Activated T-helper 2 cell treated with anti-CD3 and anti-CD28 coated beads, Interferon-gamma antibody, Interleukin-2, Interleukin-4, amounts not matched to agents 10 μg/mL and 5 μg/mL and 100 μg/mL, durations not matched to agents 14 hours and 24 hours and 36 hours (primary cell): Measurements from ENCODE around the gene EIF3C. TPM values are rescaled to one million over a fixed set of nuclear protein-coding genes. Genes with fewer than 3 reads are reported as not detected.
A peak's percentile ranks its signal among the peaks of the same experiment; 100 is the strongest.
"Not testable (repeated sequence)": the region's sequence is repeated elsewhere in the genome, so short reads cannot be mapped to it uniquely, and the experiment has no call there.

ENCODE experiments used
- DNase-seq: peaks from one replicate; pipeline ENCODE4 v3.0.0; 2021; ENCODE audit warnings: low spot score
- H3K27ac Mint-ChIP-seq: one replicate; pipeline ENCODE4 v1.8.0; 2021; ENCODE audit warnings: mixed read lengths
- H3K27me3 Mint-ChIP-seq: one replicate; pipeline ENCODE4 v1.8.0; 2021; ENCODE audit warnings: low read depth, mixed read lengths
- H3K36me3 Mint-ChIP-seq: one replicate; pipeline ENCODE4 v1.8.0; 2021; ENCODE audit warnings: low read depth, mixed read lengths
- H3K4me1 Mint-ChIP-seq: one replicate; pipeline ENCODE4 v1.8.0; 2021; ENCODE audit warnings: low read depth, mixed read lengths
- H3K4me3 Mint-ChIP-seq: one replicate; pipeline ENCODE4 v1.8.0; 2021; ENCODE audit warnings: low read depth, mild to moderate bottlenecking, moderate library complexity, mixed read lengths
- H3K9me3 Mint-ChIP-seq: one replicate; pipeline ENCODE4 v1.8.0; 2021; ENCODE audit warnings: mixed read lengths
- intact Hi-C: fragments of 100-400 bp; cut with micrococcal nuclease; formaldehyde crosslinking; loops from one replicate; pipeline ENCODE4 v1.15.1; 2023
- total RNA-seq: library from RNA; stranded (reverse); gene quantifications from 2 replicates; pipeline ENCODE4 v1.2.3, GENCODE V29; 2022

The EIF3C gene
- total RNA-seq, 1 donor from 2014 or later: 1,059 TPM

GRCh38 chr16:28722852-28723650 lies 11.8 kb downstream of the EIF3C start:
- H3K27ac Mint-ChIP-seq, H3K4me3 Mint-ChIP-seq, intact Hi-C loops, H3K9me3 Mint-ChIP-seq, H3K4me1 Mint-ChIP-seq, DNase-seq, H3K27me3 Mint-ChIP-seq, H3K36me3 Mint-ChIP-seq: not testable (repeated sequence)

DNA sequence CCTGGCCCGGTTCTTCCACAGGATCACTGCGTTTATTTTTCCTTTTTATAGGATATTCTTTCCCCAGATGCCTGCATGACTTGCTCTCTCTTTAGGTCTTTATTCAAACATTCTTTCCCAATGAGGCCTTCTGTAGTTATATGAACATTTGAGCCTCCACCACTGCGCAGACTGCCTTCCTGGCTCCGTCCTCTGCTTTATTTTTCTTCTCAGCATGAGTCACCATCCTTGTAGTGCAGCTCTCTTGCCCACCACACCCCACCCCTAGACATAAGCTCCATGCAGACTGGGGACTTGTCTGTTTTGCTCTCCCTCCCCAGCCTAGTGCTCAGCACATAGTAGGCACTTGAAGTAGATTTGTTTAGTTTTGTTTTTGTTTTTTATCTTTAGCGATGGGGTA lies 20.0 kb downstream of the EIF3C start:
- not testable (repeated sequence) for H3K4me1 Mint-ChIP-seq, H3K27ac Mint-ChIP-seq, DNase-seq

DNA sequence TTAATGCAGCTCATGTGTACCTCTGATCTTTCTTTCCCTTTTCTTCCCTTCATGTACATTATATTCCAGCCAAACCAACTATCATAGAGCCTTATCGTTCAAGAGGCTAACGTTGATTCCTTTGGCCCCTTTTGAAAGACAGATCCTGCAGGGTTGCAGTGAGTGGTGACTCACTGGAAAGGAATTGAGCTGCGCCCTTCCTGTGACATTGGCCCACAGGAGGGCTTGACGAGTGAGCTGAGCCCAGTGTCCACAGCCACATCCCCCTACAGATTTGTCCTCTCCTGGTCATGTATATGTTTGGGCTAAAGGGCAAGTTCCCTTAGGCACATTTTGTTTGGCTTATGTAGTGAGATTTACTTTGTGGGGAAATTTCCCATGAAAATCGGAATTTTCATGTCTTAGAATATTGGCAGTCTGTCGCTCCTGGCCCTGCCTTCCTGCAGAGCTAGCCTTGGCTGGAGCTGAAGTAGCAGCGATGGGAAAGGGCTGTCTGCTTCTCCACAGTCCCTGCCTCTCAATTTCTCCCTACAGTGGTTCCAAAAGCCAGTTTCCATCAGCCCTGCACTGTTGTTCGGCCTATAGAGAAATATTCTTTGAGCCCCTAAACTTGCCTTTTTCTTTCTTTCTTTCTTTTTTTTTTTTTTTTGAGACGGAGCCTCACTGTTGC lies 21.3 kb downstream of the EIF3C start:
- H3K27ac Mint-ChIP-seq, H3K36me3 Mint-ChIP-seq, H3K27me3 Mint-ChIP-seq, H3K9me3 Mint-ChIP-seq, H3K4me3 Mint-ChIP-seq, DNase-seq, intact Hi-C loops, H3K4me1 Mint-ChIP-seq: not testable (repeated sequence)

More for the DNA sequence above, 20.0 kb downstream of the EIF3C start:
- intact Hi-C loops, H3K27me3 Mint-ChIP-seq, H3K4me3 Mint-ChIP-seq, H3K36me3 Mint-ChIP-seq, H3K9me3 Mint-ChIP-seq: not testable (repeated sequence)

DNA sequence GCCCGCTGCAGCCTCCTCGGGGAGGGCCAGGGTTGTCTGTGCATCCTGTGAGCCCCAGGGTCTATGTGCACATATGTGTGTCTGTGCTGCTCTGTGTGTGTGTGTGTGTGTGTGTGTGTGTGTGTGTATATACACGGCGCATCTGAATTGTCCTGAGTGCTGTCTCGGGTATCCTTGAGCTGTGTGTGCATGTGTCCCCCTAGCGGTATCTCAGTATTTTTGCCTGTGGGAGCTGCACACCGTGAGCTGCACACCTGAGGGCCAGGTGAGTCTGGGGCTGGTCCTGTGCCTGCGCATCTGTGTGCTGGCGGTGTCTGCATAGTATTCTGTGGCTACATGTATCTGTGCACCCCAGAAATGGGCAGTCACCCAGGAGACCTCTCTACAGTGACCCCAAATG lies 28.5 kb downstream of the EIF3C start:
- H3K27ac Mint-ChIP-seq, H3K9me3 Mint-ChIP-seq, H3K27me3 Mint-ChIP-seq, intact Hi-C loops, H3K4me1 Mint-ChIP-seq, H3K36me3 Mint-ChIP-seq, DNase-seq, H3K4me3 Mint-ChIP-seq: not testable (repeated sequence)

- H3K4me3 Mint-ChIP-seq, intact Hi-C loops, H3K4me1 Mint-ChIP-seq, DNase-seq, H3K36me3 Mint-ChIP-seq, H3K27ac Mint-ChIP-seq, H3K9me3 Mint-ChIP-seq, H3K27me3 Mint-ChIP-seq: not testable (repeated sequence)
These were observed 29.4 kb downstream of the EIF3C start for GRCh38 chr16:28740631-28741030.

DNA sequence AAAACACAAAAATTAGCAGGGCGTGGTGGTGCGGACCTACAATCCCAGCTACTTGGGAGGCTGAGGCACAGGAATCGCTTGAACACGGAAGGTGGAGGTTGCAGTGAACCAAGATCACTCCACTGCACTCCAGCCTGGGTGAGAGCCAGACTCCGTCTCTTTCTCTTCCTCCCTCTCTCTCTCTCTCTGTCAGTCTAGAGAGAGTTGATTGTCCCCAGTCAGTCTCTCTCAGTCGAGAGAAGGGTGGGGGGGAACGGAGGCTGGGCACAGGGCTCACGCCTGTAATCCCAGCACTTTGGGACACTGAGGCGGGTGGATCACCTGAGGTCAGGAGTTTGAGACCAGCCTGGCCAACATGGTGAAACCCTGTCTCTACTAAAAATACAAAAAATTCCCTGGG lies 30.0 kb downstream of the EIF3C start:
- H3K36me3 Mint-ChIP-seq, H3K4me3 Mint-ChIP-seq, H3K27me3 Mint-ChIP-seq, DNase-seq, H3K4me1 Mint-ChIP-seq, H3K27ac Mint-ChIP-seq, H3K9me3 Mint-ChIP-seq, intact Hi-C loops: not testable (repeated sequence)

DNA sequence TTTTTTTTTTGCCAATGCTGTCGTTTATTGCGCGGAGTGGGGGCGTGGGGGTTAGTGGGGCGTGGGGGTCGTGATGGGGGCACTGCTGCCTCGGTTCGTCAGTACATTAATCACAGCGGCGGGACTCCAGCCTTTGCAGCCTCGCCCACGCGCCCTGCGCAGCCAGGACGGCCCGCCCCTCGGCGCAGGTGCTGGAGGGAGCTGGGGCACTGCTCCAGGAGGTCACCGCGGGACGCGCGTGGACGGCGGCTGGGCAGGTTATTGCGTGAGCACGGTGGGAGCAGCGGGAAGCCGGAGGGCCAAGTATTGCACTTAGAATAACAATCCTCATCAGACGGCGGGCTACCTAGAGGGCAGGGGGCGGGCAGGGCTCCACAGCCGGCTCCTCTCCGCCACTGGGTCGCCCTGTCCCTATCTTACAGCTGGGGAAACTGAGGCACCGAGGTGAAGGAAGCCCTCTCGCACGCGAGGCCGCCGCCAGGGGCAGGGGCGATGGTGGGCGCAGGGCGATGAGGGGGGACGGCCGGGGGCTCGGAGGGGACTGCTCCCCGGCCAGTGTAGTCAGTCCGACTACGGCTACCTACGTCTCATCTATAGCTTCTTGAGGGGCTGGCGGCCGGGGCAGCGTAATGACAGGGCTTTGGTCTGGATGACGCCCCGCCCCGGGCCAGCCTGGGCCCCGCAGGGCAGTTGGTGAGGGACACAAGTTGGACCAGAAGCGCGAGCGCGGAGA lies 35.5 kb downstream of the EIF3C start:
- H3K27me3 Mint-ChIP-seq, intact Hi-C loops, H3K4me1 Mint-ChIP-seq, H3K4me3 Mint-ChIP-seq, H3K36me3 Mint-ChIP-seq, DNase-seq, H3K27ac Mint-ChIP-seq, H3K9me3 Mint-ChIP-seq: not testable (repeated sequence)

- peak; percentile 64 for DNase-seq
- H3K9me3 Mint-ChIP-seq, H3K27me3 Mint-ChIP-seq, H3K36me3 Mint-ChIP-seq, H3K27ac Mint-ChIP-seq, H3K4me1 Mint-ChIP-seq, intact Hi-C loops: not testable (repeated sequence)
- H3K4me3 Mint-ChIP-seq: peak overlapping the region; percentile 45
These were observed 38.8 kb downstream of the EIF3C start for GRCh38 chr16:28749997-28750465.

GRCh38 chr16:28750469-28751067 lies 39.3 kb downstream of the EIF3C start:
- intact Hi-C loops: not testable (repeated sequence)

DNA sequence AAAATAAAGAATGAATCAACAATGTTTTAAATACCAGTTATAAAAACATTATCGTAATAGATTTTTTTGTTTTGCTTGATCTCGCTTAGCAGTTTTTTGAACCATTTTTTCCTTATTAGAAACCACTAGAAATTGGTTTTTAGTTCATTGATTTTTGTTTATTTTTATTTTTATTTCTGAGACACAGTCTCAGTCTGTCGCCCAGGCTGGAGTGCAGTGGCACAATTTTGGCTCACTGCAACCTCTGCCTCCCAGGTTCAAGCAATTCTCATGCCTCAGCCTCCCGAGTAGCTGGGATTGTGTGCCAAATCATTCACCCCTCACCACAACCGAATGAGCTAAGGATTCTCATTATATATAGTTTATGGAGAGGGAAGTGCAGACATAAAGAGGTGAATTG lies 40.2 kb downstream of the EIF3C start, which contains the start of gene NPIPB9:
Gene NPIPB9 (plus strand): TSS at position 301 of the 400 bp plus-strand sequence.
- H3K4me1 Mint-ChIP-seq, H3K27ac Mint-ChIP-seq, H3K36me3 Mint-ChIP-seq, DNase-seq, H3K9me3 Mint-ChIP-seq, intact Hi-C loops, H3K27me3 Mint-ChIP-seq, H3K4me3 Mint-ChIP-seq: not testable (repeated sequence)

More at GRCh38 chr16:28750469-28751067, 39.3 kb downstream of the EIF3C start:
- H3K27me3 Mint-ChIP-seq, H3K36me3 Mint-ChIP-seq, DNase-seq, H3K27ac Mint-ChIP-seq, H3K4me3 Mint-ChIP-seq, H3K4me1 Mint-ChIP-seq, H3K9me3 Mint-ChIP-seq: not testable (repeated sequence)

GRCh38 chr16:28781697-28782096 lies 70.4 kb downstream of the EIF3C start:
- intact Hi-C loops, H3K27me3 Mint-ChIP-seq, H3K9me3 Mint-ChIP-seq, H3K4me1 Mint-ChIP-seq, H3K36me3 Mint-ChIP-seq, H3K27ac Mint-ChIP-seq, DNase-seq, H3K4me3 Mint-ChIP-seq: not testable (repeated sequence)

- H3K27me3 Mint-ChIP-seq, H3K4me1 Mint-ChIP-seq, H3K9me3 Mint-ChIP-seq, H3K4me3 Mint-ChIP-seq, H3K27ac Mint-ChIP-seq, DNase-seq, H3K36me3 Mint-ChIP-seq, intact Hi-C loops: not testable (repeated sequence)
These were observed 71.1 kb downstream of the EIF3C start for GRCh38 chr16:28782357-28782756.
